GM13976 (cell line): ENCODE data around the gene NANOS2.
"Not testable (repeated sequence)": the region's sequence is repeated elsewhere in the genome, so short reads cannot be mapped to it uniquely, and the experiment has no call there.

Experiments used
- DNase-seq: peaks from one replicate; pipeline ENCODE4 v3.0.0; 2012; ENCODE audit warnings: low spot score
- CTCF ChIP-seq: IDR thresholded peaks from 2 replicates; pipeline ENCODE4 v1.5.1; 2012; ENCODE audit warnings: borderline replicate concordance, mild to moderate bottlenecking; ENCODE audit not compliant: insufficient read depth; ENCODE audit errors: extremely low read depth, missing control alignments, control extremely low read depth
- in situ Hi-C: fragments of 300-500 bp; cut with MboI; formaldehyde crosslinking; loops from one replicate; pipeline ENCODE4 v1.12.0; 2022; ENCODE audit warnings: low sequenced_read_pairs, mixed read lengths, inconsistent platforms; ENCODE audit not compliant: unreplicated experiment

Gene NANOS2

GRCh38 chr19:45899253-45899652, 15.3 kb downstream of the NANOS2 start:
- DNase-seq: no peak
- in situ Hi-C loops: no loop called here
- TF ChIP-seq CTCF: no peak

GRCh38 chr19:45897261-45897812, 17.2 kb downstream of the NANOS2 start:
- in situ Hi-C loops: no loop called here
- no peak for TF ChIP-seq CTCF
- no peak for DNase-seq

GRCh38 chr19:45895983-45896599, 18.5 kb downstream of the NANOS2 start:
- DNase-seq, in situ Hi-C loops: not testable (repeated sequence)

GRCh38 chr19:45895519-45895972, 19.0 kb downstream of the NANOS2 start:
- no peak for DNase-seq

GRCh38 chr19:45890877-45891276, 23.7 kb downstream of the NANOS2 start:
- DNase-seq: no peak
- in situ Hi-C loops: no loop called here
- no peak for TF ChIP-seq CTCF

More at GRCh38 chr19:45895519-45895972, 19.0 kb downstream of the NANOS2 start:
- in situ Hi-C loops: no loop called here
- no peak for TF ChIP-seq CTCF

- in situ Hi-C loops: no loop called here
- no peak for DNase-seq
- TF ChIP-seq CTCF: no peak
Measured at GRCh38 chr19:45889210-45889885, 25.2 kb downstream of the NANOS2 start.

GRCh38 chr19:45887200-45887710, 27.3 kb downstream of the NANOS2 start:
- TF ChIP-seq CTCF: no peak
- DNase-seq: no peak
- in situ Hi-C loops: no loop called here
